Left lung (tissue), 10 donors: ENCODE measurements around the gene OR8B3. TPM values are rescaled to one million over a fixed set of nuclear protein-coding genes. Genes with fewer than 3 reads are reported as not detected.
A peak's percentile ranks its signal among the peaks of the same experiment; 100 is the strongest.
"Not testable (repeated sequence)": the region's sequence is repeated elsewhere in the genome, so short reads cannot be mapped to it uniquely, and the experiment has no call there.

Experiments used
- ATAC-seq: fragments of 200-7000 bp; cut with Tn5 transposase; one replicate; pipeline ENCODE4 v1.9.1; 2020; ENCODE audit warnings: moderate library complexity
- DNase-seq, 4 donors: peaks; one replicate each; pipeline ENCODE4 v3.0.0-alpha.2; 2013 to 2020
- H3K27ac ChIP-seq, 2 donors: fragments of 200-600 bp; sonication (generic) in 1 of 2; one replicate each; pipeline versions ENCODE4 v1.5.0 to v1.8.0; 2020 to 2021
- H3K27me3 ChIP-seq, 2 donors: fragments of 200-600 bp; sonication (generic) in 1 of 2; one replicate each; pipeline versions ENCODE4 v1.5.0 to v1.8.0; 2020 to 2021
- H3K36me3 ChIP-seq, 2 donors: fragments of 200-600 bp; sonication (generic) in 1 of 2; one replicate each; pipeline versions ENCODE4 v1.5.0 to v1.8.0; 2020 to 2021
- H3K4me1 ChIP-seq, 2 donors: fragments of 200-600 bp; one replicate each; pipeline ENCODE4 v1.8.0; 2021
- H3K4me3 ChIP-seq, 2 donors: fragments of 200-600 bp; sonication (generic) in 1 of 2; one replicate each; pipeline versions ENCODE4 v1.5.0 to v1.8.0; 2020 to 2021; ENCODE audit warnings: mild to moderate bottlenecking in 1 of 2
- H3K9me3 ChIP-seq, 2 donors: fragments of 200-600 bp; sonication (generic) in 1 of 2; one replicate each; pipeline versions ENCODE4 v1.5.0 to v1.8.0; 2020 to 2021
- CTCF ChIP-seq, 2 donors: fragments of 200-600 bp; sonication (generic) in 1 of 2; IDR thresholded peaks; one replicate each; pipeline versions ENCODE4 v1.5.0 to v1.8.0; 2021; ENCODE audit warnings: antibody characterized with exemption in 2 of 2
- intact Hi-C, 2 donors: fragments of 100-400 bp; cut with DNase I; formaldehyde crosslinking; loops; one replicate each; pipeline versions ENCODE4 v1.11.2 to v1.14.2; 2022
- polyA plus RNA-seq, 6 donors: library from polyadenylated mRNA; unstranded; fragments of 120-200 nt; gene quantifications; one replicate each; pipeline ENCODE4 v1.2.1, GENCODE V29; 2013; ENCODE audit not compliant: insufficient read length in 6 of 6
- total RNA-seq, 2 donors: library from RNA; stranded (reverse); fragmentation: NEBNext Ultra II Directional; extraction: Animal tissue kit (Norgen Biotek cat#: 25700); gene quantifications; one replicate each; pipeline ENCODE4 v1.2.1, GENCODE V29; 2021
- donor health status: DM: no; HTN: yes; CAD: no.
- donor health status: DM: no; HTN: no; CAD: no.

Gene OR8B3
- total and polyA plus RNA-seq, 8 donors = not detected

- H3K9me3 ChIP-seq = no peaks in the 10 kb centered on the region
- intact Hi-C loops = no loop called here
- ATAC-seq = peak; percentile 96
Observed at GRCh38 chr11:124402326-124402922, 3.6 kb upstream of the OR8B3 start.

GRCh38 chr11:124396847-124397246 lies 2.0 kb downstream of the OR8B3 start:
- H3K4me1 ChIP-seq, H3K9me3 ChIP-seq, ATAC-seq, intact Hi-C loops, H3K4me3 ChIP-seq, DNase-seq, H3K27me3 ChIP-seq, H3K27ac ChIP-seq, H3K36me3 ChIP-seq: not testable (repeated sequence)

More at GRCh38 chr11:124402326-124402922, 3.6 kb upstream of the OR8B3 start:
- H3K27ac ChIP-seq = no peak overlapping the region
- peak in 3 of 4 donors; percentile 10 to 51 (median 49) for DNase-seq
- H3K36me3 ChIP-seq = no peaks in the 10 kb centered on the region
- no peaks in the 10 kb centered on the region for H3K4me1 ChIP-seq
- TF ChIP-seq CTCF (IDR thresholded peaks at IDR 0.05) = peak; percentile 72 to 78
- H3K27me3 ChIP-seq = no peaks in the 10 kb centered on the region
- H3K4me3 ChIP-seq = no peak overlapping the region

- no peaks in the 10 kb centered on the region for H3K9me3 ChIP-seq
- no peaks in the 10 kb centered on the region for H3K36me3 ChIP-seq
- H3K4me1 ChIP-seq = no peaks in the 10 kb centered on the region
- no peak overlapping the region for H3K27ac ChIP-seq
- no peak for DNase-seq
- no peak for TF ChIP-seq CTCF (IDR thresholded peaks at IDR 0.05)
- no peak overlapping the region for H3K4me3 ChIP-seq
- intact Hi-C loops = no loop called here
- no peaks in the 10 kb centered on the region for H3K27me3 ChIP-seq
- no peak for ATAC-seq
Observed at GRCh38 chr11:124394408-124394807, 4.4 kb downstream of the OR8B3 start.

GRCh38 chr11:124384399-124384798 lies 14.4 kb downstream of the OR8B3 start, which contains the start of gene OR8B2:
TSS of gene OR8B2 (minus strand) at chr11:124384499. CDS start at chr11:124383343, 1,156 bp downstream.
- H3K36me3 ChIP-seq = no peaks in the 10 kb centered on the region
- no peaks in the 10 kb centered on the region for H3K27me3 ChIP-seq
- DNase-seq = no peak
- no peaks in the 10 kb centered on the region for H3K4me1 ChIP-seq
- intact Hi-C loops = no loop called here
- H3K27ac ChIP-seq = no peak within 1 kb of the TSS
- H3K4me3 ChIP-seq = no peak within 1 kb of the TSS
- H3K9me3 ChIP-seq = no peaks in the 10 kb centered on the region
- no peak for ATAC-seq
- no peak for TF ChIP-seq CTCF (IDR thresholded peaks at IDR 0.05)

GRCh38 chr11:124382857-124383256 lies 16.0 kb downstream of the OR8B3 start:
- H3K27ac ChIP-seq, H3K36me3 ChIP-seq, H3K9me3 ChIP-seq, H3K27me3 ChIP-seq, intact Hi-C loops, H3K4me3 ChIP-seq, H3K4me1 ChIP-seq, ATAC-seq, DNase-seq: not testable (repeated sequence)

GRCh38 chr11:124380585-124380984 lies 18.2 kb downstream of the OR8B3 start:
- Histone ChIP-seq H3K27ac (no peak overlapping the region), H3K27me3 (no peaks in the 10 kb centered on the region), H3K4me1 (no peaks in the 10 kb centered on the region), H3K36me3 (no peaks in the 10 kb centered on the region), H3K4me3 (no peak overlapping the region), H3K9me3 (no peaks in the 10 kb centered on the region)
- TF ChIP-seq CTCF (IDR thresholded peaks at IDR 0.05) = no peak
- ATAC-seq (no peak), DNase-seq (no peak)
- intact Hi-C loops = no loop called here
